HG03159 (cell line): Measurements from ENCODE around the gene PTPRZ1.

Experiments used
- ATAC-seq: cut with Tn5 transposase; IDR thresholded peaks from one replicate; pipeline ENCODE4 v1.9.1; 2021; ENCODE audit warnings: mild to moderate bottlenecking, moderate library complexity; ENCODE audit not compliant: unreplicated experiment

PTPRZ1 gene

DNA sequence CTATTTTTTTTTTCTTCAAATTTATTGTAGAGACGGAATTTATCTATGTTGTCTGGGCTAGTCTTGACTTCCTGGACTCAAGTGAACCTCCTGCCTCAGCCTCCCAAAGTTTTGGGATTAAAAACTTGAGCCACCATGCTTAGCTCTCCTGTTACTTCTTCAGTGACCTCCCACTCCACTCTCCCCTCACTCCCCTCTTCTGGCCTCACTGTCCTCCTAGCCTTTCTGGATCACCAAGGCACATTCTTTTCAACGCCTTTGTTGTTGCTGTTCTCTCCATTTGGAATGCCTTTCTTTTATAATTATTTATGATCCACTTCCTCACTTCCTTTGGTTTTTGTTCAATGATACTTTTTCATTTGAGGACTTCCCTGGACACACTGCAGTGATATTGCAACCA is 17.9 kb downstream of the PTPRZ1 start:
- ATAC-seq = no peak

DNA sequence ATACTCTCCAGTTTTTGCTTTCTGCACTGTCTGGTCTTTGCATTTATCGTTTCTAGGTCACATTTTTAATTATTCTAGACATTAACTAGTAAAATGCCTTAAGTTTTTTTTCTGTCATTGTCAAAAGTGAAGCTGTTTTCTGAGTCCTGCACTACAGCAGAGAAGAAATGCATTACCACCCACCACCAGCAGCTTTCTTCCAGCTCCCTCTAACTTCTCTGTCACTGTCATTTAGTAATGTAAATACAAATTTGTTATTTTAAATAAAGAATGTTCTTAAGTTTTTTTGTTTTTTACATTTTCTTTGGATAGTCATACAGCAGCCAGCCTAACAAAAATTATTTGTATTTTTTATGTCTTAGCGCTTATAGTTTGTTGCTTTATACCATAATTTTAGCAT is 18.8 kb downstream of the PTPRZ1 start:
- no peak for ATAC-seq

DNA sequence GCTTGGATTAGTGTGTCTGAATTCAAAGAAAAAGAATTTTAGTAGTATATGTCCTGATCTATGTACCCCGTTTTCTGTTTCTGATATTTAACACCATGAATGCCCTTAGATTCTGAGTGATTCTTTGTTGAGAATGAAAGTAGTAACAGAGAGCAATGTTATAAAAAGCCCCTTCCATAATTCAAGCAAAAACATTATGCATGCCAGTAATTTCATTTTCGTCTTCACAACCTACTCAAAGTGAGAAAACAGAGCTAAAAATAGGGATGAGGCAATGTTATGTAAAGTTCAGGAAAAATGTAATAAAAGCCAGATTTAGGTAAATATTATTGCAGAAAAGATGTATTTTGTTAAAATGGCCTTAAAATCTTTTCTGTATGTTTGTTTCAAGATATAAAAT is 28.1 kb downstream of the PTPRZ1 start:
- peak; percentile 69 for ATAC-seq

DNA sequence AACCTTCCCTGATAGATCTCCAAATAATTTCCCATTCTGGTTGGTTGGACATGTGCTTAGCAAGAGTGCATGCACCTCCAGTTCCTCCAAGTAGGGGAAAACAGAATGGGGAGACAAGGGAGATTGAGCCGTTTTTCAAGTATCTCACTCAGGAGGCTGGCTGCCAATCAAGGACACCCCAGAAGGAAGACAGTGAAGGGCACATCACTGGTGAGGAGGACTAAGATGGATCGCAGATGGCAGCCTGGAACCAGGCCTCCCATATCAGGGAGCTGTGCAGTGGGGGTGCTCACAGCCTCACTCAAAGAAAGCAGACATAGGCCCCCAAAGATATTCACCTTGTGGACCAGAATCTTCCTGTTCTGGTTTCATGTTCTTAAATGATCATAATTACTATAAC is 31.2 kb downstream of the PTPRZ1 start:
- no peak for ATAC-seq

DNA sequence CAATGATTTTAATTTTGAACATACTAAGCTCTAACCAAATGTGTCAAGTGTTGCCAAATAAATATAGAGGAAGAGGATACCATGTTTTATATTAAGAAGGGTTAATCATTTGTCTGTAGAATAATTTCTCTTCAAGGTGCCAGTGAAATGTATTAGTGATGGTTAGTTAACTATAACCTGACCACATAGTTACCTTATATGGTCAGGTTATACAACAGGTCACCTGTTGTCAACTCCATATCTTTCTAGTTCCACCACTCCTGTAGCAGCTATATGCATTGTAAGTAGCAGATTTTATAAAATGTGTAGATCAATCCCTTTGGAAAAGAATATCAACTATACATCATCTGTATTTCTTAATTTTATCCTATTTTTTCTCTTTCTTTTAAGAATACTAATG is 35.1 kb downstream of the PTPRZ1 start:
- ATAC-seq = no peak

DNA sequence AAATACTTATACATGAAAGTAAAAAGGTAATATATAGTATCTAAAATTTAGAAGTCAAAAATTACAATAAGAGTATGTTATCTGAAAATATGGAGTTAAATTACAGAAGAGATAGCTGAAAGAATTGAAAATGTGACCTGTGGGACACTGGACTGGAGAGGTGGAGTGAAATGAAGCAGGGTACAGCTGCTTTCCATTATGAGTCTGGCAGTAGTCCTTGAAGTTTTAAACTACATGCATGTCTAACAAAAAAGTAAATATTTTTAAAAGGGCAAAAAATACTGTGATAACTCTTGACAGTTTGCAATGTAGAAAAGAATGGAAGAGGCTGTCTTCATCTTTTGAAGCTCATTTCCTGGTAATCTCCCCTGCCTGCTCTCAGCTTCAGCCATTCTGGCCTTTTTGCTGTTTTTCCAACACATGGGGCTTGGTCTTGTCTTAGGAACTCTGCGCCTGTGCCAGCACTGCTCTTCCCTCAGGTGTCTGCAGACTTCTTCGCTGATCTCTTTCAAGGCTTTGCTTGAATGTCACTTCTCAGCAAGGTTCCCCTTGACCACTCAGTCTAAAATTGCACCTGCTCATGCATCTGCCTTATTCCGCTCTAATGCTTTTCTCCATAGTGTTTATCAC is 36.9 kb downstream of the PTPRZ1 start:
- ATAC-seq = no peak

DNA sequence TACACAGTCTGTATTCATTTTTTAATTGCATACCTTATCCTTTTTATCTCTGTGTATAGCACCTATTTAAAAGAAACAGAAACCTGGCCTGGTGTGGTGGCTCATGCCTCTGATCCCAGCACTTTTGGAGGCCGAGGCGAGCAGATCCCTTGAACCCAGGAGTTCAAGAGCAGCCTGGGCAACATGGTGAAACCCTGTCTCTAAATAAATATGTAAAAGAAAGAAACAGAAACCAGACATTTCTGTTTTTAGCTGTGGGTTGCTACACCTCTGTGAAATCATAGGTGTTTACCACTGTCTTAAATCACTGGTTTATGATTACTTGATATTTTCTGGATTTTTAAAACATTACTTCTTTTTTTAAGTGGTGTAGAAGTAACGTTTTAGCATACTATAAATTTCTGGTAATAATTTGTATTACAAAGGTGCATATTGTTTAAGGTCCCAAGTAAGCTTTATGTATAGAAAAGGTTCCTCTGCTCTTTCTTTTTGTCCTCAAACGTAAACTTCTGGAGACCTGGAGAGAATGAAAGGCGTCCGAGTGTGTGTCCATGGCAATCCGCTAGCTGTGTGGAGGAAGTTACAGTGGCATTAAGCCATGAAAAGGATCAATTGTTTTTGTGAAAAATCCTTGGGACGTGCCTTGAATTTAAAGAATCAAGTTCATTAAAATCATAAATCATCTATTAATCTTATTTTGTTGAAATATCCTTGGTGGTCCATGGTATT is 41.1 kb downstream of the PTPRZ1 start:
- no peak for ATAC-seq

DNA sequence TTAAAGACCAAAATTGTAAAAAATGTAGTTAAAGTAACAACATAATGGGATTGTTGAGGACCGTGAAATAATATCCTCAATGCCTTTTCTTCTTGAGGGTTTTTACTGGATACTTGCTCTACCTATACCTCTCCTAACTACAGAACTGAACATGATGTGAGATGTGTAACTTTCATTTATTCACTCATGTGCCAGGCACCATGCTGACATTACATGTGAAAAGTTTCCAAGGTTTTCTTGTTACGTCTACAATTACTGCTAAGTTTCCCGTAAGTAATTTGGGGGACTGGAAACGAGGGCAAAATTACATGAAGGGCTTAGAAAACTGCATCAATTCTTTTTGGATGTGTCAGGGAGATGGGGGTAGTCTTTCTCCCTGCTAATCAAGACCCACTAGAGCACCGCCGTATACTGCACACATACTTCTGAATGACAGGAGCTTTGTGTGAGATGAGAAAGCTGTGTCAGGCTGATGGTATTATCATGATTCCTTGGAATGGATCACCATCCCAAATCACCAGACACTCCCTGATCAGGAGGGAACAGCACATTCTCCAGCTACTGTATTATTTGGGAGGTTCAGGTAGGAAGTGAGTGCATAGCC is 41.8 kb downstream of the PTPRZ1 start:
- ATAC-seq = no peak

DNA sequence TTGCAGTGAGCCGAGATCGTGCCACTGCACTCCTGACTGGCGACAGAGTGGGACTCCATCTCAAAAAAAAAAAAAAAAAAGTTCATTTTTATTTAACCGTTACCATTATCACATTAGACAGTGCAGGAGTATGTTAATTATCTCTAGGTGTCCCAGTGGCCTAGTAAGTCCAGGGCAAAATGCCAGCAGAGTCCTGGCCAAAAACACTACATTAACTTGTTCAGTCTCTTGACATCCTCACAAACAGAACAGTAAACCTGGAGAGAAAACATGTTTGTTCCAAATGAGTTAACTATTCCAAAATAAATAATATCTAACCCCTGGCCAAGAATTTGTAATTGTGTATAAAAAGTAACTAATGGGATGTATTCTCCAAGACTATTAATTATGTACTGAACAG is 43.2 kb downstream of the PTPRZ1 start:
- ATAC-seq = no peak

DNA sequence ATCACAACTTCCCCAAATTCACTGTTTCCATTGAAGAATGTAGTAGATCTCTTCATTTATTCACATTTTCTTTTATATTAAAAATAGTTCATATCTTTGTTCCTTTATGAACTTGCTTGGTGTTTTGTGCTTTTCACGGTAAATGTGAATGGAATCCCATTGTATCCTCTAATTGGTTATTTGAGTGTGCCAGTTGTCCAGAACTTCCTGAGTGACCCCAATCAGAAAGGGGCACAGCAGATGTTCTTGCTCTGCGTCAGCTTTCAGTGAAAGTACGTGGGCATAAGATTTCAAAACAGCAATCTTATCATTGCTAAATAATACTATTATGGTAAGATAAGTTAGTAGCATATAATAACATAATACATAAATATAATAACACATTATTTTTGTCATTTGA is 47.0 kb downstream of the PTPRZ1 start:
- ATAC-seq = no peak

DNA sequence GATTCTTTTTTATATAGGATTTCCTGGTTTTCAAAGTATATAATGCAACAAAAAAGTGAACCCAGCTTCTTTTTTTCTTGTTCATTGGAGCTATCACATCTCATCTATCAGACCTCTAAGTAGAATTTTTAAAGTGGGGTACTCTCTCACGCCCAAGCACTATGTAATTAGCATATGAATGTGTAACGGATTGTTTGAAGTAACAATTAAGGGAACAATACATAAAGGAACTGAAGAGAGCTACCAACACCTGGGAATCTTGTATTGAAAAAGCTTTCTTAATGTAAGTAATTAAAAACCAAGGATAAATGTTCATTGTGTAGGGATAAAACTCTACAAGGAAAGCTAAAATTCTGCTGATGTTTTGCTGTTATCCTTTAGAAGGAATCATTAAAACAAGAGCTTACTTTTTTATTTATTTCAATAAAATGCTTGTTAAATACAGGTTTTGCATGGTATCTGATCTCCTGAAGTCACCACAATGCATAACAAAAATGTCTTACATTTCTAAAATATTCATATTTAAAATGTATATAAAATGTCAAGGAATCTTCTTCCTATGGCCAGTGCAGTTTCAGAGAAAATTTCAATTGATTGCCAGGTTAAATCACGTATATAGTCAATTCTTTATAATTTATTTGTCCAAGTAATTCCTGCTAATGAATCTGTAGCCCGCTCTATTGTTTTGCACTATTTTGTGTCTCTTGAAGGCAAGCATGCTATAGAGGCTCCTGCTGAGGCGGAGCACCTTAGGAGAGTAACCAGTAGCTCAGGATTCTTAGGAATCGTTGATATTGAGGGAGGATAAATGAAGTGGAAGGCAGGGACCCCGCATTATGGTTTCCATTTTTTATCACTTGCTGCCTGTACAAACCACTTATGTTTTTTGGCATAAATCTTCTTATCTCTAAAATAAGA is 51.6 kb downstream of the PTPRZ1 start:
- no peak for ATAC-seq

DNA sequence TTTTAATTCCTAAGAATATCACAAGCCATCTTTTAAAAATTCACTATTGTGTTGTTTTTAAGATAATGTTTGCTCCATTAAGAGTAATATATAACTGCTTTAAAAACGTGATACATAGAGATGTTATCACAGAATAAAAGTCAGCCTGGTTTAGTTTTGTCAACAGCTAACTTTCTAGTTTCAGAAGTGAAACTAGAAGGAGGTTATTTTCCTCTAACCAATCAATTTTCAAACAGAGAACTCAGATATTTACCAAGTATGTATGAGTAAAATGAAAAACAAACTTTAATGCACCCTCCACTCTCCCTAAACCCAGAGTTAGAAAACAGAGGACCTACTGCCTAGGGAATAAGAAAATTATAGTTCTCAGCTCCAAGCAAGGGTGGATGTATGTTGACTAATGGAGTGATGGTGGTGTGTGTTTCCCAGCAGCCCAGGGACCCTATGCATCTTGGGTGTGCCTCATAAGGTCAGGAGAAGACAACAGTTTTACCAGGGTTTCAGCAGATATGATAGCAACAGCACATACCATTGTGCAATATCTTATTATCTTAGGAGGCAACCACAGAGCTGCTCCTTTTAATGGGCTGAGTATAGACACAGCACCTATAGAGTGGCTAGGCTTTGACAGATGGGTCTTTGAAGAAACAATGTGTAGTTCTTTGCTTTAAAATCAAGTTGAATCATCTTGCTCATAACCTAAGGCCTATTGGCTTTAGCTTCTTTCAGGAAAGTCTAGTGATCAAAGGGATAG is 58.4 kb downstream of the PTPRZ1 start:
- ATAC-seq = no peak

DNA sequence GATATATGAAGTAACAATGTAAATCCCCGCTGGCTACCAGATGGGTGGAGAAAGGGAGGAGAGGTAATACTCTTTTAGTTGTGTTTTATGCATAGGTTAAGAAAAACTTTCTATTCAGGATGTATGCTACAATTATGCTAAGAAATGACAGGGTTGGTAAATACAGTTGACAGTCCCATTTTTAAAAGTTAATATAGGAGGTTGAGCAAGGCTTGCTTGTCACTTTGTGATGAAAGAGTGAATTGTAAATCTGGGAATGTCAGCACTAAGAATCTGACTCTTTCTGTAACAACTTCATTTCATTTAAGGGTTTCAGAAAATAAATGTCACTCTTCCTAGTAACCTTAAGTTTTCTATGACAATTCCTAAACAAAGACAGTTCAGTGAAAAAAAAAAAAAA is 59.8 kb downstream of the PTPRZ1 start:
- ATAC-seq = no peak

DNA sequence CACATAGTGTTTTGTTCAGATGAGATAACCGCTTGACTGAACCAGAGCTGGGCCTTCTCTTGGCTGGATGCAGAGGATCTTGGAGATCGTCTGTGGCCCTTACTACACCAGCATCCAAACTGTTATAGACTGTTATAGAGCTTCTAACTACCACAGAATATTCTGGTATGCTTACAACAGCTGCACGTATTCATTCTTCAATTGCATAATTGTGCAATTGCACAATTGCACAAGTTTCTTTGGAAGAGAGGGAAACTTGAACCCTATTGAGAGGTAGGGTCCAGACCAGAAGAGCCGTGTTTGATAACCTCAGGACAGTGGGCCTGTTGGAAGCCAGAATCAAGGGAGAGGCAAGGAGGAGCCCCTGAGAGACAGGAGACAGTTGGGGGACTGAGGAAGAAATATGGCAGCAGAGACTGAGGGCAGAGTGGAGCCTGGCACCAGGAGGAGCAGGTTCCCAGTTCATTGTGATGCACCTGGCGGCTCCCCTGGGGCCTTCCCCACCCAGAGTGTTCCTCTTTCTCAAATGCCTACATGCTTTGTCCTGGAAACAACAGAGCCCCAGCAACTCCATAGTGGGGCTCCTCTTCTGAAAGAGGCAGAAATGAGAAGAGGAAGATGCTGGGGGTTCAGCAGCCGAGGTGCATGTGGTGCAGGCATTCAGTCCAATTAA is 64.1 kb downstream of the PTPRZ1 start:
- no peak for ATAC-seq

DNA sequence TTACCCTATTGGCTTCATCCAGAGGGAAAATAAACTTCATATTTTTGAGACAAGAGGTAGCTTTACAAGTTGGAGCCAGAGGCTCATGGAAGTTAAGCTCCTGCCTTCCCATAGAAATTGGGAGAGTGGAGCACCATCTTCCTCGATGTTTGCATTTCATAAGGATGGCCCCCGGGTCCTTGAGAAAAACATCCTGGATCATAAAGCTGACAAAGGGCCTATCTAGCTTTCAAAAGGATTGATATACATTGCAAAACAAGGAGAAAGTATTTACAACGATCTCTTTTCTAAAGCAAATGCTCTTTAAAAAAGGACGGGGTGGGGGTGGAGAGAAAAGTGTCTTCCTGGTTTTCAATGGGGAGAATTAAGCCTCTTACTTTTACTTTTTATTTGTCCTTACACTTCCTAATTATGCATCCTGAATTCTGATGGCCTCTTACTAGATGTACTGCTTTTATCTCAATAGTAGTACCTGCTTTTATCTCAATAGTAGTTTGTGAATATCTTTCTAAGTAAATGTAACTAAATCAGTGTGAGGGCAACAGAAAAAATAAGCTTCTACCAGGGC is 65.6 kb downstream of the PTPRZ1 start:
- no peak for ATAC-seq

DNA sequence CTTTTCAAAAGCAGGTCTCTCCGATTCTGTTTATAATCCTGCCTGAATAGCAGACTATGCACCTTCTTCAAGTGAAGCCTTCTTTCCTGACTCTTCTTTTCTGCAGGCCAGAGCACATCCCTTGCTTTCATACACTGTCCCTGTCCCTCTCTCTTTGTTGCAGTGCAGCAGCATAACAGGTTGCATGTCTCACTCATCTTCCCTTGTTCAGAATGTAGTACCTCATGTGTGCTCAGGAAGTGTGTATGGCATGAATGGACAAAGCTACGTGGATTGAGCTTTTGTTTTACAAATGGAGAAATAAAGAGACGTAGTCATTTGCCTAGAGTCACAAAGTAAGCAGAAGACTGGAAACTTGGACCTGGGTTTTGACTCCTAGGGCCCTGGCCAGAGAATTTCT is 68.0 kb downstream of the PTPRZ1 start:
- no peak for ATAC-seq

DNA sequence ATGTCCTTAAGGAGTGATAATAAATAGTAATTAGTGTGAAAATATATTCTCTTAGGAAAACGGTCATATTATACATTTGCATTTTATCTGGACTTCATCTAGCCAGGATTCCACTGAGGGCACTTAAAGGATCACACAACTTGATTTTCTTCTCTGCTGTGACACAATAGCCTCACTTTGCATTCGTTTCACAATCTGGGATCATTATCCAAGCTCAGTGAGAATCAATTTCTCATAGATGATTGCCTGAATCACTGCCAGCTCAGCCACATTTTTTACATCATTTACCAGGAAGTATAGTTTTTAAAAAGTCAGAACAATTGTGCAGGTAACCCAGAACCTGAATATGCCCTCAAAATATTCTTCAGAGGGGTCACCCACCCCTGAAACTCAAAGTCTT is 68.9 kb downstream of the PTPRZ1 start:
- no peak for ATAC-seq

DNA sequence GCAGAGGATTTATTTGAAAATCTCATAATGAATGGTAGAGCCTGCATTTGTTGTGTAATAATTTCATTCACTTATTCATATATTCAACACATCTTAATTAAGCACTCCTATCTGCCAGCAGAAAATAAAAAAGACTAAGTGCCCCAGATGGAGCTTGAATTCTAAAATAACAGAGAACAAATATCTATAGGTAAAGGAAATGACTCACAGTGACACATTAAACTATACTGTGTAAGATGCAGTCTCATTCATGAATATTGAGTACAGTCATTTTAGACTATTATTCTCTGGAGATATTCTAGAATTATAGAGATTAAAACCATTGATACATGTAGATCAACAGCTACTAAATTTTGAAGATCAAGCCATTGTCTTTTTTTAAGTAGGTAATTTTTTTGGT is 72.1 kb downstream of the PTPRZ1 start:
- no peak for ATAC-seq

DNA sequence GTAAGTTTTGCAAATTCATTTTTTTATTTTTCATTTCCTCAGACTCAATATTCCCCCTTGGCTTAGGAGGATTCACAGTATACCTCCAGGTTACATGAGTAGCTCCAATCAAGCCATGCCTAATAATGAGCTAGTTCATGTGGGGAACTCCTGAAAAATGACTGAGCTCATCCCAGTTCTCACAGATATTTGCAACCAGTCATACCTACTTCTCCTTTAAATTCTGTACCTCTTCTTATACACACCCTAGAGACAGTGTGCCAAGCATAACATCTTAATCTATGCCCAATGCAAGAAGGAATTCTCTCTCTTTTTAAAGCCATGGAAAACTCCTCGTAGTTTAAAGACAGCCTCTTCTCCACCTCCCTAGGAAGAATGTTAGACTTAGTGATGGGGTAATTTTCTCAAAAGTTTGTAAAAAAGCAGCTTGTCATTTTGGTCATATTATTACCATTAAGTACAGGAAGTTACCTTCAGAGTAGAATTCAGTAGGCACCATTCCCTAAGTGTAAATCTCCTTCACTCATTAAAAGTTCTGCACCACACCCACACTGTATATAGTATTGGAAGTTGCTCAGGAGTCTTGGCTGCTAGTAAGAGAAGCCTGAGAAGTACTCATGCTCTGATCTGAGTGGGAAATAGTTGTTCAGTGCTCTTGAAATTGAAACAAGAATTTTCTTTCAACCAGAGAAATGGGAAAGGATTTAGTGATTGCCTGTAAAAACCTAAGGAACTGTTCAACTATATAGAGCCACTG is 72.7 kb downstream of the PTPRZ1 start:
- no peak for ATAC-seq
